RWPE2 (cell line): ENCODE data around the gene NFIL3.

Experiments
- ATAC-seq: fragments of 200-7000 bp; cut with Tn5 transposase; 3 replicates; pipeline ENCODE4 v1.9.1; 2021; ENCODE audit warnings: low read depth
- DNase-seq: peaks from one replicate; pipeline ENCODE4 v3.0.0-alpha.2; 2020; ENCODE audit warnings: low spot score
- H3K27ac ChIP-seq: fragments of 450-650 bp; 2 replicates; pipeline ENCODE4 v1.5.1; 2017; ENCODE audit warnings: mild to moderate bottlenecking; ENCODE audit not compliant: poor library complexity, severe bottlenecking
- H3K27me3 ChIP-seq: fragments of 250-450 bp; sonication (Bioruptor Pico); 2 replicates; pipeline ENCODE4 v1.5.1; 2021; ENCODE audit warnings: mild to moderate bottlenecking, moderate library complexity; ENCODE audit not compliant: insufficient read depth, poor library complexity, severe bottlenecking
- H3K36me3 ChIP-seq: fragments of 250-450 bp; sonication (Bioruptor Pico); 2 replicates; pipeline ENCODE4 v1.5.1; 2020; ENCODE audit warnings: low read depth, mild to moderate bottlenecking, moderate library complexity
- H3K4me1 ChIP-seq: fragments of 250-450 bp; sonication (Bioruptor Pico); 2 replicates; pipeline ENCODE4 v1.5.1; 2021; ENCODE audit warnings: mild to moderate bottlenecking, moderate library complexity; ENCODE audit not compliant: insufficient read depth, poor library complexity, severe bottlenecking
- H3K4me3 ChIP-seq: fragments of 250-450 bp; sonication (Bioruptor Pico); 2 replicates; pipeline ENCODE4 v1.5.1; 2021; ENCODE audit warnings: mild to moderate bottlenecking, moderate library complexity; ENCODE audit not compliant: severe bottlenecking
- H3K9me3 ChIP-seq: fragments of 250-450 bp; sonication (Bioruptor Pico); 2 replicates; pipeline ENCODE4 v1.5.1; 2021; ENCODE audit warnings: mild to moderate bottlenecking, moderate library complexity; ENCODE audit not compliant: severe bottlenecking
- CTCF ChIP-seq: fragments of 450-650 bp; IDR thresholded peaks from one replicate; pipeline ENCODE4 v1.5.1; 2017; ENCODE audit warnings: mild to moderate bottlenecking, moderate library complexity; ENCODE audit not compliant: poor library complexity, severe bottlenecking

NFIL3 gene

GRCh38 chr9:91451431-91452270 is 28.0 kb upstream of the NFIL3 start:
- DNase-seq, result no peak

DNA sequence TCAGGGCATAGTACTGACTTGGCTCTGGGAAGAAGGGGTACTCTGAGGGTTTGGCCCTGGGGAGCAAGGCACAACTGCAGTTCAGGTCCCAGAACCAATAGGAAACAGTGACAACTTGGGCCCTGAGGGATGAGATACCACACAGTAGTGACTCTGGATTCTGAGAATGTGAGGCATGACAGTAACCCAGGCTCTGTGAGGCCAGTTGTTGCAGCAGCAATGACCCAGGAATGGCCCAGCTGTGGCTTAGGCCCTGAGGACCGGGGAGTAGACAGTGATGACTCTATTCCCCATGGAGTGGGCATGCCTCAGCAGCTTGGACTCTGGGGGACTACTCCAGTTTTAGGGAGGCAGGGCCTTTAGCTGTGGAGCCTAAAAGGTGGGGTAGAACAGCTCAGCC is 21.5 kb upstream of the NFIL3 start:
- peaks cover 9% of the 10 kb centered on the region for H3K27me3 ChIP-seq
- no peak for TF ChIP-seq CTCF
- ATAC-seq, result no peak

More at GRCh38 chr9:91451431-91452270, 28.0 kb upstream of the NFIL3 start:
- Histone ChIP-seq H3K4me1 (no peaks in the 10 kb centered on the region), H3K27me3 (peaks cover 9% of the 10 kb centered on the region), H3K9me3 (peaks cover 2% of the 10 kb centered on the region), H3K4me3 (no peak overlapping the region), H3K27ac (no peak overlapping the region), H3K36me3 (no peaks in the 10 kb centered on the region)
- no peak for TF ChIP-seq CTCF
- ATAC-seq, result no peak

DNA sequence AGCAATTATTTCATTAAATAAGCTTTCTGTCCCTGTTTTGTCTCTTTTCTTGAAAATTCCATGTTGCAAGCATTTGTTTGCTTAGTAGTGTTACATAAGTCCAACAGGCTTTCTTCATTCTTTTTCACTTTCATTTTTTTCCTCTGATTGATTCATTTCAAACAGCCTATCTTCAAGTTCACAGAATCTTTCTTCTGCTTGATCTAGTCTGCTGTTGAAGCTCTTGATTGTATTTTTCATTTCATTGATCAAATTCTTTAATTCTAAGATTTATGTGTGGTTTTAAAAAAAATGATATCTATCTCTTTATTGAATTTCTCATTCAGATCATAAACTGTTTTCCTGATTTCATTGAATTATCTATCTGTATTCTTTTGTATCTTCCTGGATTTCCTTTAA is 20.4 kb upstream of the NFIL3 start:
- H3K4me3 ChIP-seq, result no peak overlapping the region
- H3K27me3 ChIP-seq, result peaks cover 8% of the 10 kb centered on the region
- no peaks in the 10 kb centered on the region for H3K4me1 ChIP-seq
- ATAC-seq (no peak), DNase-seq (no peak)
- H3K27ac ChIP-seq, result no peak overlapping the region
- TF ChIP-seq CTCF, result no peak
- peaks cover 6% of the 10 kb centered on the region for H3K9me3 ChIP-seq
- no peaks in the 10 kb centered on the region for H3K36me3 ChIP-seq

More for the DNA sequence above, 21.5 kb upstream of the NFIL3 start:
- Histone ChIP-seq H3K4me3 (no peak overlapping the region), H3K4me1 (no peaks in the 10 kb centered on the region), H3K9me3 (peaks cover 6% of the 10 kb centered on the region), H3K36me3 (no peaks in the 10 kb centered on the region), H3K27ac (no peak overlapping the region)
- DNase-seq, result no peak

DNA sequence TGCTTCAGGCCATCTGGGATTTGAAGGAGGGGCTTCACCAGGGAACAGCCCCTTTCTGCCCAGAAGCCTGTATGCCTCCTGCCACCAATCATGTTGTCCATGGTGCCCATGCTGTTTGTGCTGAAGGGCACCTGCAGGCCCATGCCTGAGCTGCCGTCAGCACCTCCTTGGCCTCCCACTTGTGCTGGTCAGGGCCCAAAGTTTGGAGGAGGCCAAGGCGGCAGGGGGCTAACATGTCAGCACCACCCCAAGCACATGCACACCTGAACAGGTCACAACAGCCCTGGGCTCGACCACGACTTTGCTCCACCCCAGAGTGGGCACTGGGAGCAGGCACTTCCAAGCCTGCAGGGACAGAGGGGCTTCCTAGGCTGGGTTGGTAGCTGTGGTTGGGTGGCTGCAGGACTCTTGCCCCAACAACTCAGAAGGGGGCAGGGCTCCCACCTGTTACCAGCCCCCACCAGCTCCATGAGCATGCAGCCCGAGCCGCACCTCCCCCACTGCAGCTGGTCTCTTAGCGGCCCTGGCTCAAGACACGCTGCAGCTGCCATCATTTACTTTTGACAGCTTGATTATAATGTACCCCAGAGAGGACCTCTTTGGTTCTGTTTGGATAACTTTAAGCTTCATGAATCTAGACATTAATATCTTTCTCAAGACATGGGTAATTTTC is 19.8 kb upstream of the NFIL3 start:
- H3K4me1 ChIP-seq, result no peaks in the 10 kb centered on the region
- ATAC-seq (no peak), DNase-seq (no peak)
- H3K4me3 ChIP-seq, result no peak overlapping the region
- H3K27me3 ChIP-seq, result peaks cover 8% of the 10 kb centered on the region
- peaks cover 6% of the 10 kb centered on the region for H3K9me3 ChIP-seq
- no peaks in the 10 kb centered on the region for H3K36me3 ChIP-seq
- H3K27ac ChIP-seq, result no peak overlapping the region
- no peak for TF ChIP-seq CTCF
